Hematopoietic multipotent progenitor cell treated with erythropoietin and hydrocortisone succinate and interleukin-3 and kit ligand, for 17 days (in vitro differentiated cells): Measurements from ENCODE around the gene NUMA1.

Source experiments
- DNase-seq: peaks from one replicate; pipeline ENCODE4 v3.0.0-alpha.2; 2015; ENCODE audit warnings: low spot score

The NUMA1 gene, protein sequence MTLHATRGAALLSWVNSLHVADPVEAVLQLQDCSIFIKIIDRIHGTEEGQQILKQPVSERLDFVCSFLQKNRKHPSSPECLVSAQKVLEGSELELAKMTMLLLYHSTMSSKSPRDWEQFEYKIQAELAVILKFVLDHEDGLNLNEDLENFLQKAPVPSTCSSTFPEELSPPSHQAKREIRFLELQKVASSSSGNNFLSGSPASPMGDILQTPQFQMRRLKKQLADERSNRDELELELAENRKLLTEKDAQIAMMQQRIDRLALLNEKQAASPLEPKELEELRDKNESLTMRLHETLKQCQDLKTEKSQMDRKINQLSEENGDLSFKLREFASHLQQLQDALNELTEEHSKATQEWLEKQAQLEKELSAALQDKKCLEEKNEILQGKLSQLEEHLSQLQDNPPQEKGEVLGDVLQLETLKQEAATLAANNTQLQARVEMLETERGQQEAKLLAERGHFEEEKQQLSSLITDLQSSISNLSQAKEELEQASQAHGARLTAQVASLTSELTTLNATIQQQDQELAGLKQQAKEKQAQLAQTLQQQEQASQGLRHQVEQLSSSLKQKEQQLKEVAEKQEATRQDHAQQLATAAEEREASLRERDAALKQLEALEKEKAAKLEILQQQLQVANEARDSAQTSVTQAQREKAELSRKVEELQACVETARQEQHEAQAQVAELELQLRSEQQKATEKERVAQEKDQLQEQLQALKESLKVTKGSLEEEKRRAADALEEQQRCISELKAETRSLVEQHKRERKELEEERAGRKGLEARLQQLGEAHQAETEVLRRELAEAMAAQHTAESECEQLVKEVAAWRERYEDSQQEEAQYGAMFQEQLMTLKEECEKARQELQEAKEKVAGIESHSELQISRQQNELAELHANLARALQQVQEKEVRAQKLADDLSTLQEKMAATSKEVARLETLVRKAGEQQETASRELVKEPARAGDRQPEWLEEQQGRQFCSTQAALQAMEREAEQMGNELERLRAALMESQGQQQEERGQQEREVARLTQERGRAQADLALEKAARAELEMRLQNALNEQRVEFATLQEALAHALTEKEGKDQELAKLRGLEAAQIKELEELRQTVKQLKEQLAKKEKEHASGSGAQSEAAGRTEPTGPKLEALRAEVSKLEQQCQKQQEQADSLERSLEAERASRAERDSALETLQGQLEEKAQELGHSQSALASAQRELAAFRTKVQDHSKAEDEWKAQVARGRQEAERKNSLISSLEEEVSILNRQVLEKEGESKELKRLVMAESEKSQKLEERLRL (N-terminal part only)

DNA sequence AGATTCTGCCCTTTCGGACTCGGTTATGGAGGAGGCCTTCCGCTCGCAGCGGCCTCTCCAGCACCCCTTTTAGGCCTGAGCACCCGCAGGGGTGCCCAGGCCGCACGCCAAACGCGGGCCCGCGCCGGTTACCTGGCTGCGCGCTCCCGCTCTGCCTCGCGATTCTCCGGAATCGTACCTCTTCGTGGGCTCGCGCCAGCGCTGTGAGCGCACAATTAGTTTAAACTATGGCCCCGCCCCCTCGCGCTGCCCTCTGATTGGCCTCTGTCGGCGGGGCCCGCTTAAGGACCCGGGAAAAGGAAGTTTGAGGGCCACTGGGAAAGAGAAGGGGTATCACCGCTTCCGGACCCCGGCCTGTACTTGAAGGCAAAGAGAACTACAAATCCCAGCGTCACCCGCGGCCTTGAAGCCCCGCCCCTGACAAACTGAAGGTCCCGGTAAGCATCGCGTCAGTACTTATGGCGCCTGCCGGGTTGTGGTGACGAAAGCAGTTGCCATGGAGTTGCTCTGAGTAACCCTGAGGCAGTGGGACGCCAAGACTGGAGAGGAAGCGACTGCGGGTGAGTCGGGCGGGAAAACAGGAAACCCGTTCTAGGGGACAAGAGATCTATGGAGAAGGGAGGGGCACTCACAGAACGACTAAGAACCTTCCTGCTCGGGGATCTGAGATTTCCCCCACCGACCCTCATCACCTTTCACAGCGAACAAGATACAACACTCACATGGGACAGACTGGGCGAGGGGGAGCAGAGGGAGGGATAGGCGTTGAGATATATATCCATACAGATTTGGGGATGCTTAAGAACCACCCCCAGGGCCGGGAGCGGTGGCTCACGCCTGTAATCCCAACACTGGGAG, at the start of gene NUMA1, which contains the start of gene LRRC51:
NUMA1 (minus strand) TSS at position 217 of the 858 bp plus-strand sequence. CDS start 44,599 bp downstream, outside the sequence.
LRRC51 (plus strand) TSS at position 525 of the 858 bp plus-strand sequence. CDS start 8,234 bp downstream, outside the sequence.
- DNase-seq: peak; percentile 99

DNA sequence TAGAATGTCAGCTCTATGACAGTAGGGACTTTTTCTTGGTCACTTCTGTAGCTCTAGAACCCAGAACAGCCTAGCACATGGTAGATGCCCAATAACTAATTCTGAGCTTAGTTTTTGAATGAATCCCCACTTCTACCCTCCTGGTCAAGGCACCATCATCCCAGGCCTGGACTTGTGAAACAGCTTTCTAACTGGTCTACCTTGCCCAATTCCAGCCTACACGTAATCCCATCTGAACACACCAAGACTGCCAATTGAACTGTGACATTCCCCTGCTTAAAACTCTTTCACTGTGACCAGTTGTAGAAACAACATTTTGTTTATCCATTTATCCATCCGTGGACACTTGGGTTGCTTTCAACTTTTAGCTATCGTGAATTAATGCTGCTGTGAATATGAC, 49.0 kb upstream of the NUMA1 start:
- DNase-seq: no peak

DNA sequence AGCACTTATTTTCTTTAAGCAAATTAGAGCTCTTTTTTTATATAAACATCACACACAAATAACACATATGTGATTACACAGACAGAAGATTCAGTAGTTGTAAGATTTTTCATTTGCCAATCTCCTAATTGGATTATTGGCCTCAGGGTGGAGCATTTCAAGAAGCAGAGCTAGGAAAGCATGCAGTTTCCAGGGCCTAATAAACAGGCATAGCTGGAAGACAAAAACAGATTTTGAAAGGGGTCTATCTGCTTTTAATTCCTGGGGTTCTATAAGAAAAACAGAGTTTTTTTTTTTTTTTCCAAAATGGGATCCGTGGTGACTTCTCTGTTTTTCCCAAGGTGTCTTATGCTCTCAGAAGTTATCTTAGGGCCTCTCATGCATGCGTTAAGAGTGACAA, 47.6 kb upstream of the NUMA1 start:
- DNase-seq: no peak

DNA sequence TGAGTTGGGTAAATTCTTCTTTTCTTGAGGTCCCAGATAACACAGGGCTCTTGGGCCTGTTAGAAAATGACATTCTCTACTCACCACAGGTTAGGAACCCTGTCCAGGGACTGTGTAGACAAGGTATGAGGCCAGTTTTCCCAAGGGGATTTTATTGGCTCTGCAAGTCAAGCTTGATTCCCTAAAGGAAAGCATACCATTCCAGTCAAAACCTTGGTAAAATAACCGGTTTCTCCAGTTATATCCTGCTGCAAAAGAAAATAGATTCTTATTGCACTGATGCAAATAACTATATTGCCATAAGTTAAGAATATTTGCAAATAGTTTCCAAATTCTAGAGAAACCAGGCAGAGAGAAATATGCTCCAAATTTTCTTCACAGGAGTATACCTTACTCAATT, 45.6 kb upstream of the NUMA1 start:
- DNase-seq: no peak

DNA sequence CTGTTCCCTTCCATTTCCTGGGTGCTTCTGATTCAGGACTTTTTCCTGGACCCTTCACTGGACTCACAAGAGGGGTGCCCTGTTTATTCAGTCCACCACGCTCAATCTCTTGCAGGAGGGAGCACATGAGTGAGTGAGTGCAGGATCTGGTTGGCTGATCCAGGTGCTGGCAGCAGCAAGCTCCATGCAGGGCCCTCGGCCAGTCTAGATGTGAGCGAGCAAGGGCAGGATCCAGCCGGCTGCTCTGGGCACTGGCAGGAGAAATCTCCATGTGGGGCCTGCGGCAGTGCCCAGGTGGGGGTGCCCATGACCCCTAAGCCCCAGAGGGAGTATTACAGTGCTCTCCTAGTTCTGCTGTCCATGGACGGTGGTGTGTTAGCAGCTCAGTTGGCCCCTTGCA, 43.7 kb upstream of the NUMA1 start:
- DNase-seq: no peak

DNA sequence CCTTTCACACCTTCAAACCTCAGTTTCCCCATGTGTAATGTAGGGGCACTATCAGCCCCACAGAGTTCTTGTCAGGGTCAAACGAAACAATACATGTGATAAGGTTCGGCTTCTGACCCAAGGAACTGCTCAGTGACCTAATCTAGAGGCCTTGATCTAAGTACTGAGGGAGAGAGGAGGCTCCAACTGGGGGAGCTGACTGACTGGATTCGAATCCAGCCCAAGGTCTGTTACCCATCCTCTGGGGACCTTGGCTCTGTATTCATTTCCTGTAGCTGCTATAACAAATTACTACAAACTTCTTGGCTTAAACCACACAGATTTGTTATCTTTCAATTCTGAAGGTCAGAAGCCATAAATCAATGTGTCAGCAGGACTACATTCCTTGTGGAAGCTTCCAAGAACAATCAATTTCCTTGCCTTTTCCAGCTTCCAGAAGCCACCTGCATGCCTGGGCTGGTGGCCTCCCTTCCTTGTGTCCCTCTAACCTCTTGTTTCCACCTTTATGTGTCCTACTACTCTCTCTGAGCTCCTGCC, 42.8 kb upstream of the NUMA1 start:
- DNase-seq: no peak

DNA sequence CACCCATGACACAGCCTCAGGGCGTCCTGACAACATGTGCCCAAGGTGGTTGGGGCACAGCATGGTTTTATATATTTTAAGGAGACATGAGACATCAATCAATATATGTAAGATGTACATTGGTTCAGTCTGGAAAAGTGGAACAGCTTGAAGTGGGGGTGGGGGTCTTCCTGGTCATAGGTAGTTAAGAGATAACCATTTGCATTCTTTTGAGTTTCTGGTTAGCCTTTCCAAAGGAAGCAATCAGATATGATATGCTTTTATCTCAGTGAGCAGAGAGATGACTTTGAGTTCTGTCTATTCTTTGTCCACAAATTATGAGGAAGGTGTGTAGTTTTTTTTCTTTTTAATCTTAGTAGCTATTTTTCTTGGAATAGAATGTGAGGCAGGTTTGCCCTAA, 42.3 kb upstream of the NUMA1 start:
- DNase-seq: no peak

DNA sequence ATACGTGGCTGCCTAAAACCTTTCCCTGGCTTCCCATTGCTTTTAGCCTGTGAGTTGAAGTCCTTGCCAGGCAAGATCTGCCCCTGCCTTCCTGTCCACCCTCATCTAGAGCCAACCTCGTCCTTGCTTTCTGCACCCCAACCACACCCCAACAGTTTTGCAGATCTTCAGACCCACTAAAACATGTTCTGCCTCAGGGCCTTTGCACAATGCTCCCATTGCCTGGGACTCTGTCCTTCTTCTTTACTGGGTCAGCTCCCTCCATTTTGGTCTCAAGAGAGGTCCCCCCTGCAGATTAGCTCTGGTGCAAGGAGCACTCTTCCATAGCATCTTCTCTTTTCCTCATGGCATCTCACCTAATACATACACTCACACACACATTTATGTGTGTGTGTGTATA, 40.6 kb upstream of the NUMA1 start:
- no peak for DNase-seq

DNA sequence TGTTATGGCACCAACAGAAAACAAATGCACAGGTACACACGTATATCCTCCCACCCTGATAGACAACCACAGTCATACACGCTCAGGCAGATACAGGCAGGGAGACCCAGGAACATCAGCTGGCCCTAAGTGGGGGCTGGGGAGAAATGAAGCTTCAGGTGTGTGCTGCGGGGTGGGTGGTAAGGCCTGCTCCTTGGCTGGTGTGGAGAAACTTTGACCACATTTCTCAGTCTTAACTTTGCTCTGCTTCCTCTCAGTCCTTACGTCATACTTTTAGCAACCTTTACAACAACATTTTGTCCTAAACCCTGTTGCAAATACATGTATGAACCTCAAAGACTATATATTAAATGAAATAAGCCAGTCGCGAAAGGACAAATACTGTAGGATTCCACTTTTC, 38.9 kb upstream of the NUMA1 start:
- DNase-seq: no peak

DNA sequence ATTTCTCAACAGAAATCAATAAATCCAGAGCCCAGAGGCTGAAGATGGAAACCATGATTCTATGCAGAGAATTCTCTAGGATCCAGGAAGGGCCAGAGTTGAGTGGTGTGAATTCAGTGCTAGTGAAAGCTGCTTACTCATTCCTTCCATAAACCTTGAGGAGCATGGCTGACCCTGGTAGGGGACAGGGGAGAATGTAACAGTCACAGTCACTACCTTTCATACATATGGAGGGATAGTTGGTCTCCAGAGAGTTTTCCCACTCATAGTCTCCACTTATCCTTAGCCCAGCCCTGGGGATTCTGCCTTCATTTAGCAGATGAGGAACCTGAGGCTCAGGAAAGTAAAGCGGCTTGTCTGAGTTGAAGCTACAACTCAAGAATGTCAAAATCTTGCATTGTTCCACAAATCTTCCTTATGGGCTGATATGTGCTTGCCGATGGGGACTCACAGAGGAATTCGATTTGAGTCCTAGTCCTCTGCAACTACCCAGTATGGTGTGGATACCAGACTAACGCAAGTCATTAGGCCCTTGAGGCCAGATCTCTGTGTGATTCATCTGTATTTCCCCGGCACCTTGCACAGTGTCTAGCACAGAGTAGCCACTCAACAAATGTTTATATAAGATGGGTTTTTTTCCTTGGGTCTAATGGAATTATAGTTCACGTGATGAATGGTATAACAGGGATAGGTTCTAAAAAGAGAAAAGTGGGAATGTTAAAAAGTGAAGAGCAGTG, 35.8 kb upstream of the NUMA1 start:
- no peak for DNase-seq

DNA sequence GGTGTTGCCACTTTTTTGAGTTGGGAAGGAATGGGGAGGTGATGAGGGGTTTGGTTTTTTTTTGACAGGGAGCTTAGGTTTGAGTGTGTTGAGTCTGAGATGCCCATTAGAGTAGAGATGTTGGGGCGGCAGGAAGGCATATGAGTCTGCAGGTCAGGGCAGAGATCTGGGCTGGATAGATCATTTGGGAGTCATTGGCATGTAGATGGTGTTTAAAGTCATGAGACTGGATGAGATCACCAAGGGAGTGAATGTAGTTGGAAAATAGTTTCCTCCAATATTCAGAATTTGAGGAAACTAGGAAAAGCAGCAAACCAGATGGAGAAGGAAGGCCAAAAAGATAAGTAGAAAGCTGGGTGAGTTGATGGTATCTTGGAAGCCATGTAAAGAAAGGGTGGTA, 34.2 kb upstream of the NUMA1 start:
- DNase-seq: no peak

DNA sequence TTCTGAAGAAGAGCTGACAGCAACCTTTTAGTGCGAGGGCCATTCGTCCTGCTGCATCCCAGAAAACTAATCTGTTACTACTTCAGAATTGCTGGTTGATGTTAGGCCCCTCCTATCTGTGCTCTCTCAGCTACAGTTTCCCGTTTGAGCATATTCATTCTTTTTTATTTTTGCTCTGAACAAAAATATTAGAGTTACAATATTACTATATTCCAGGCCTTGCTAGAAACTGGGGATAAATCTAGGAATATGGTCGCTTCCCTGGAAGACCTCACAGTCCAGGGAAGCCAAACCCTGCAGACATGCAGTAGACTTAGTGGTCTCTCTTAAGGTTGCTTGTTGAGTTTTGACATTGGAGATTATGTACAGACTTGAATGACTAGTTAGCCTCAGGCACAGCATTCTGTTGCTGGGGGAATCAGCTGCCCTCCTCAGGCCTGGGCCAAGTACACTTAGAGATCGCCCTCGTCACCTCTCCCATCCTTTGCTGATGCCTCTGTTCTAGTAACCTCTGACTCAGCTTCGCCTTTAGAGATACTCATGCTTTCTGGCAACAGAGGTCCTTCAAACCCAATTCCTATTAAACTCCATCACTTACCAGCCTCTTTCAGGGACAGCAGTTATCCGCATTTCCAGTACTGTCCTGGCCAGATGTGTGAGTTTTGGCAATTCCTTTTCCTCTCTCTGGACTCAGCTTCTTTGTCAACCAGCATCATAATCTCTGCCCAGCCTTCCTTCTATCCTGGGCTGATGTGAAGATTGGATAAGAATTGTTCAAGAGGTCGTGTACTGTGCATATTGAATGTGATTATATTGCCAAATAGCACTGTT, 32.9 kb upstream of the NUMA1 start:
- DNase-seq: no peak

DNA sequence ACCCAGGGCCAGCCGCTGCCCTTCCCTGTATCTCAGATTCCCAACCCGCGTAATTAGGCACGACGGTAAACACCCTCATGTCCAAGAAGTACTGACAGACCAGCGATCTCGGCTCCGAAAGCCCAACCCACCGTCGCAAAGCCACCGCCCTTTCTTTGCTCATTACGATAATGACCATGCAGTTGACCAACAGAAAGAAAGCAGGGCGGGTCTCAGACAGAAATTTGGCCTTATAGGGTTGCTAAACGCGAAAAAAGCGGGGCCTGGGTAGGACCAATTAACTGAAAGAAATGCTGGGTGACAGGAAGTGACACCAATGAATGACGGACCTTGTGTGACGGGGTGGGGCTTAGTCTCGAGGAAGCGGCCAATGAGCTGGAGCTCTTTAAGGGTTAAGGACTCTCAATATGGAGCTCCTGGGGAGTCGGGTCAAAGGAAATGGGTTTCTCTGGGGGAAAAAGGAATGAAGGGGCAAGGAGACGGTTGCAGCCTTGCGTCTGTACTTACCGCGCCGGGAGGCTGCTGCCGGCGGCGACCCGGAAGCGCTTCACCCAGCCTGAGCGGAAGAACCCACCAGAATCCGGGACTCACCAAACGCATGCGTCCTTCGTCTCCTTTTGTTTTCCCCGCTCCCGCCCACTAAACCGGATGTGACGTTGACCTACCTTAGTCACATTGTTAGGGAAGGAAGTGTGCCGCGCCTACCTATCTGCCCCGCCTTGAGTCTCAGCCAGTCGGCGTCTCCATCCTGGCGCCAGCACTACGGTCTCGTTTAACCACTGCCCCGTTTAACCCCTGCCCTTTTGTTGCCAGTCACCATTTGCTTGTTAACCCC, 32.0 kb upstream of the NUMA1 start, which contains the start of gene ANAPC15:
ANAPC15 (minus strand) TSS at position 553 of the 835 bp plus-strand sequence. CDS start 1,419 bp downstream, outside the sequence.
- DNase-seq: peak; percentile 99

DNA sequence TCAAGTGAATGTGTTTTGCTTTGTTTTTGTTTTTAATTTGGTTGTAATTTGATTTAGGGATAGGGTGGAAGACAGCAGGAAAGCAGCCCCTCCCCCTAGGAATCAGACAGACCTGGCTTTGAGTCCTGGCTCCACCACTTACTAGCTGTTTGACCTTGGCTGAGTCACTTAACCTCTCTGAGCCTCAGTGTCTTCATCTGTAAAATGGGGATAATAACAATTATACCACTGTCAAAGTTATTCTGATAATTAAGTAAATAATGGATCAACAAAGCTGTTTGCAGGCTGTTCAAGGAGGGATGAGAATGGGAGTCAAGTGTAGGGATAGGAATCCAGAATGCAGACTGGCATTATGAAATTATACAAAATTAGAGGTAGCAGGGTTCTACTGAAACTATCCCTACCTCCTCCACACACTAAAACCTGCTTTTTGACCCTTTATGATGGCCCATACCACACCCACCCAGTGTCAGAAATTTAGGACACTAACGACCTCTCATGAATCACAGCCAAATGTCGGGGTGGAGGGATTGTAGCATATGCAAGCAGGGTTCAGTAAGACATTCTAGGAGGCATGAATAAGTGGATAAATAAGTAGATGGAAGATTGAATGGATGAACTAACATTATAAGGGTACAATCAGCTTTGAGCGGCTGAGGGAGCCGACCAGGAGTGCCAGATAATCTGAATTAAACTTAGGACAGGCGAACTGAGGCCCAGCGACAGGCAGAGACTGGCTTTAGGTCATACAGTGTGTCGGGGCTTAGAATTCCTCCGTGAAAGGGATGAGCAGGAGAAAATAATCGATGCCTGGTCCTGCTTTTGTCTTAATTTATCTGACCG, 31.2 kb upstream of the NUMA1 start:
- DNase-seq: no peak

DNA sequence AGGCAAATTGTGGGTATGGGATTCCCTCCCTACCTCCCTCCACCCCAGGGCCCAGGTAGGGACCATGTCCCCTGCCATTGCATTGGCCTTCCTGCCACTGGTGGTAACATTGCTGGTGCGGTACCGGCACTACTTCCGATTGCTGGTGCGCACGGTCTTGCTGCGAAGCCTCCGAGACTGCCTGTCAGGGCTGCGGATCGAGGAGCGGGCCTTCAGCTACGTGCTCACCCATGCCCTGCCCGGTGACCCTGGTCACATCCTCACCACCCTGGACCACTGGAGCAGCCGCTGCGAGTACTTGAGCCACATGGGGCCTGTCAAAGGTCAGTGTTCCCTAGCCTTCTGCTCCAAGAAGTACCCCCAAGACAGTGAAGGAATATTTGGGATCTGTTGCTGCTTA, 25.5 kb upstream of the NUMA1 start, which contains the start of gene TOMT:
TOMT (plus strand) TSS at position 37 of the 400 bp plus-strand sequence; CDS start at position 65, 28 bp downstream.
- no peak for DNase-seq

DNA sequence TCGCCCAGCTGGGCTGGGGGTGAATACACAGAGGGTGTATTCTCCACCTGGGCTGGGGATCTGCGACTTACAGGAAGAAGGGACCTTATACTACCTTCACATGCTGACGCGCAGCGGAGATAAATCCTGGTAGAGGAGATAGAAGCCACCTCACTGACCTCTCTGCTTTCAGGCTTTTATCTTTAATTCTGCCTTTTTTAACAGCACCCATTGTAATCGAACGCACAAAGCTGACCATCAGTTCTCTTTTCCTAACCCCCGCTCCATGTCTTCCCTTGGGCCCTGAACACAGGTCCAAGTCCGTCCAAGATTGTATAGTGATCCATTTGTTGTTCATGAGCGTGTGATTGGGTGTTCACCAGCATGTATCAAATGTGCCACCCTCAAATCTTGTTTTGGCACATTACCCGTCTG, 23.4 kb upstream of the NUMA1 start:
- DNase-seq: no peak
